ENCODE results near the gene C17orf58.
A peak's percentile ranks its signal among the peaks of the same experiment; 100 is the strongest.

The C17orf58 gene

GRCh38 chr17:67994817-67995569 lies 1.3 kb downstream of the C17orf58 start:
- no peak overlapping the region for H2BK12ac ChIP-seq (ENCODE audit: low read length in 2 of 2)
- peaks cover 14% of the 10 kb centered on the region for H3K4me1 ChIP-seq (ENCODE audit: control insufficient read depth, insufficient read depth, low read depth, low read length)
- no peak overlapping the region for H3K18ac ChIP-seq (ENCODE audit: low read depth in 1 of 2, low read length in 2 of 2)
- H3K9ac ChIP-seq (ENCODE audit: low read length): peak overlapping the region; percentile 88
- H2BK5ac ChIP-seq (ENCODE audit: low read depth, low read length, poor library complexity, severe bottlenecking): no peak overlapping the region
- H2BK15ac ChIP-seq (ENCODE audit: low read depth, poor library complexity, severe bottlenecking): no peak overlapping the region
- H3K27ac ChIP-seq (ENCODE audit: low read length, poor library complexity, severe bottlenecking): peak overlapping the region; percentile 18
- H4K91ac ChIP-seq (ENCODE audit: low read length): no peak overlapping the region
- DNase-seq: peak; percentile 82
- no peak overlapping the region for H3K14ac ChIP-seq (ENCODE audit: low read length in 2 of 2)
- no peaks in the 10 kb centered on the region for H3K27me3 ChIP-seq (ENCODE audit: control insufficient read depth in 1 of 2, insufficient read depth in 1 of 2, low read length in 2 of 2)
- no peak overlapping the region for H2AFZ ChIP-seq (ENCODE audit: low read depth, low read length)
- no peak overlapping the region for H3K4ac ChIP-seq (ENCODE audit: low read depth in 1 of 2, low read length in 2 of 2)
- 39% methylated on average over 4 of the region's 9 CpGs for WGBS
- H3K23ac ChIP-seq (ENCODE audit: low read length in 2 of 2): no peak overlapping the region
- no peaks in the 10 kb centered on the region for H3K79me1 ChIP-seq (replicated peaks; ENCODE audit: low read length, poor library complexity, severe bottlenecking)
- peaks cover 0 to 3% of the 10 kb centered on the region in 2 experiments for H3K36me3 ChIP-seq (ENCODE audit: control insufficient read depth in 1 of 2, insufficient read depth in 2 of 2, low read depth in 1 of 2, low read length in 2 of 2)
- H3K4me3 ChIP-seq (ENCODE audit: insufficient read depth in 1 of 2, low read depth in 1 of 2, low read length in 2 of 2): peak overlapping the region in 1 of 2 experiments; percentile 91
- no peak overlapping the region for H2BK120ac ChIP-seq (ENCODE audit: low read depth, low read length)
- H4K8ac ChIP-seq (ENCODE audit: low read length): no peak overlapping the region
- H3K9me3 ChIP-seq (ENCODE audit: control insufficient read depth, low read length): no peaks in the 10 kb centered on the region
- peak overlapping the region; percentile 99 for H3K4me2 ChIP-seq (ENCODE audit: low read length, poor library complexity, severe bottlenecking)
- no peak overlapping the region for H2AK5ac ChIP-seq (ENCODE audit: low read length, severe bottlenecking)

GRCh38 chr17:67993998-67994361 lies 2.3 kb downstream of the C17orf58 start:
- H3K4me1 ChIP-seq (ENCODE audit: control insufficient read depth, insufficient read depth, low read depth, low read length): peaks cover 14% of the 10 kb centered on the region
- H2BK12ac ChIP-seq (ENCODE audit: low read length in 2 of 2): peak overlapping the region; percentile 84 to 92
- peak; percentile 66 for DNase-seq
- H3K9ac ChIP-seq (ENCODE audit: low read length): peak overlapping the region; percentile 90
- peak overlapping the region; percentile 99 to 100 for H3K18ac ChIP-seq (ENCODE audit: low read depth in 1 of 2, low read length in 2 of 2)
- H3K27ac ChIP-seq (ENCODE audit: low read length, poor library complexity, severe bottlenecking): peak overlapping the region; percentile 91
- peak overlapping the region in 1 of 2 experiments; percentile 98 for H3K23ac ChIP-seq (ENCODE audit: low read length in 2 of 2)
- H2BK15ac ChIP-seq (ENCODE audit: low read depth, poor library complexity, severe bottlenecking): peak overlapping the region; percentile 99
- peak overlapping the region; percentile 77 for H2BK120ac ChIP-seq (ENCODE audit: low read depth, low read length)
- H3K9me3 ChIP-seq (ENCODE audit: control insufficient read depth, low read length): no peaks in the 10 kb centered on the region
- no peaks in the 10 kb centered on the region for H3K79me1 ChIP-seq (replicated peaks; ENCODE audit: low read length, poor library complexity, severe bottlenecking)
- peak overlapping the region; percentile 2 to 95 for H3K14ac ChIP-seq (ENCODE audit: low read length in 2 of 2)
- H3K4ac ChIP-seq (ENCODE audit: low read depth in 1 of 2, low read length in 2 of 2): peak overlapping the region; percentile 95 to 100
- peak overlapping the region; percentile 57 for H2BK5ac ChIP-seq (ENCODE audit: low read depth, low read length, poor library complexity, severe bottlenecking)
- peak overlapping the region; percentile 100 for H4K8ac ChIP-seq (ENCODE audit: low read length)
- WGBS: under 1% methylated on average over 10 of the region's 21 CpGs
- peaks cover 0 to 3% of the 10 kb centered on the region in 2 experiments for H3K36me3 ChIP-seq (ENCODE audit: control insufficient read depth in 1 of 2, insufficient read depth in 2 of 2, low read depth in 1 of 2, low read length in 2 of 2)
- no peaks in the 10 kb centered on the region for H3K27me3 ChIP-seq (ENCODE audit: control insufficient read depth in 1 of 2, insufficient read depth in 1 of 2, low read length in 2 of 2)
- H2AFZ ChIP-seq (ENCODE audit: low read depth, low read length): peak overlapping the region; percentile 88
- H3K4me3 ChIP-seq (ENCODE audit: insufficient read depth in 1 of 2, low read depth in 1 of 2, low read length in 2 of 2): peak overlapping the region; percentile 91
- H4K91ac ChIP-seq (ENCODE audit: low read length): peak overlapping the region; percentile 96
- no peak overlapping the region for H2AK5ac ChIP-seq (ENCODE audit: low read length, severe bottlenecking)
- H3K4me2 ChIP-seq (ENCODE audit: low read length, poor library complexity, severe bottlenecking): peak overlapping the region; percentile 61

- Histone ChIP-seq H3K14ac (ENCODE audit: low read length in 2 of 2) (peak overlapping the region; percentile 2 to 96), H4K91ac (ENCODE audit: low read length) (peak overlapping the region; percentile 96), H2AK5ac (ENCODE audit: low read length, severe bottlenecking) (no peak overlapping the region), H2AFZ (ENCODE audit: low read depth, low read length) (peak overlapping the region; percentile 88), H3K27ac (ENCODE audit: low read length, poor library complexity, severe bottlenecking) (peak overlapping the region; percentile 91), H3K4ac (ENCODE audit: low read depth in 1 of 2, low read length in 2 of 2) (peak overlapping the region; percentile 95 to 100), H3K9me3 (ENCODE audit: control insufficient read depth, low read length) (no peaks in the 10 kb centered on the region), H2BK120ac (ENCODE audit: low read depth, low read length) (peak overlapping the region; percentile 91), H3K4me2 (ENCODE audit: low read length, poor library complexity, severe bottlenecking) (peak overlapping the region; percentile 88), H3K4me1 (ENCODE audit: control insufficient read depth, insufficient read depth, low read depth, low read length) (peaks cover 14% of the 10 kb centered on the region), H2BK15ac (ENCODE audit: low read depth, poor library complexity, severe bottlenecking) (peak overlapping the region; percentile 99), H3K23ac (ENCODE audit: low read length in 2 of 2) (peak overlapping the region in 1 of 2 experiments; percentile 98), H2BK5ac (ENCODE audit: low read depth, low read length, poor library complexity, severe bottlenecking) (peak overlapping the region; percentile 73), H3K9ac (ENCODE audit: low read length) (peak overlapping the region; percentile 92), H3K27me3 (ENCODE audit: control insufficient read depth in 1 of 2, insufficient read depth in 1 of 2, low read length in 2 of 2) (no peaks in the 10 kb centered on the region), H3K18ac (ENCODE audit: low read depth in 1 of 2, low read length in 2 of 2) (peak overlapping the region; percentile 99 to 100), H2BK12ac (ENCODE audit: low read length in 2 of 2) (peak overlapping the region; percentile 84 to 92), H4K8ac (ENCODE audit: low read length) (peak overlapping the region; percentile 100), H3K4me3 (ENCODE audit: insufficient read depth in 1 of 2, low read depth in 1 of 2, low read length in 2 of 2) (peak overlapping the region; percentile 91 to 94), H3K36me3 (ENCODE audit: control insufficient read depth in 1 of 2, insufficient read depth in 2 of 2, low read depth in 1 of 2, low read length in 2 of 2) (peaks cover 0 to 3% of the 10 kb centered on the region in 2 experiments), H3K79me1 (replicated peaks; ENCODE audit: low read length, poor library complexity, severe bottlenecking) (no peaks in the 10 kb centered on the region)
- peak; percentile 85 for DNase-seq
- under 1% methylated on average over 95 of the region's 144 CpGs for WGBS
Observed at GRCh38 chr17:67993153-67993997, 2.9 kb downstream of the C17orf58 start.
